Motor neuron (in vitro differentiated cells): ENCODE data around the gene STK35. TPM values are rescaled to one million over a fixed set of nuclear protein-coding genes. Genes with fewer than 3 reads are reported as not detected.

Experiments used
- ATAC-seq, 8 experiments: fragments of 200-7000 bp; cut with Tn5 transposase; replicated peaks in 6 of 8; 2 replicates each; pipeline ENCODE4 v1.8.0; 2021; ENCODE audit warnings: mild to moderate bottlenecking in 8 of 8, moderate library complexity in 8 of 8
- H3K27ac ChIP-seq, 2 donors: fragments of 250-450 bp; sonication (Bioruptor Pico); 2 replicates each; pipeline ENCODE4 v1.9.0; 2021; ENCODE audit warnings: antibody characterized with exemption in 2 of 2, mild to moderate bottlenecking in 2 of 2, moderate library complexity in 1 of 2
- H3K4me1 ChIP-seq, 2 donors: fragments of 250-450 bp; sonication (Bioruptor Pico); replicated peaks in 1 of 2; 2 replicates each; pipeline ENCODE4 v1.6.1; 2021; ENCODE audit warnings: antibody characterized with exemption in 2 of 2, mild to moderate bottlenecking in 2 of 2, moderate library complexity in 1 of 2
- H3K4me3 ChIP-seq, 5 donors: fragments of 250-450 bp; sonication (Bioruptor Pico); 2 replicates each; pipeline ENCODE4 v1.9.0; 2021; ENCODE audit warnings: antibody characterized with exemption in 5 of 5, mild to moderate bottlenecking in 5 of 5, moderate library complexity in 4 of 5
- WGBS, 10 experiments: fragments of 450-650 bp; shearing (Covaris generic); methylation state at CpG; one replicate each; pipeline ENCODE4 v1.0.0; 2022; 5-methylcytosine and 5-hydroxymethylcytosine counted together
- in situ Hi-C, 9 experiments: fragments of 400-800 bp; cut with MboI; loops; one replicate each; pipeline ENCODE4 v1.15.0; 2021; ENCODE audit warnings: low sequenced_read_pairs in 9 of 9, low pct_unique_long_range_greater_than_20kb in 2 of 9; ENCODE audit not compliant: unreplicated experiment in 9 of 9
- total RNA-seq, 8 experiments: library from RNA; unstranded; fragments of 300-600 nt; gene quantifications; 2 replicates each; pipeline versions ENCODE4 v1.2.3 to v1.2.4, GENCODE V29; 2022

The STK35 gene
- total RNA-seq, 8 experiments from 2014 or later: 7.1 to 14.4 (median 11.1) TPM

DNA sequence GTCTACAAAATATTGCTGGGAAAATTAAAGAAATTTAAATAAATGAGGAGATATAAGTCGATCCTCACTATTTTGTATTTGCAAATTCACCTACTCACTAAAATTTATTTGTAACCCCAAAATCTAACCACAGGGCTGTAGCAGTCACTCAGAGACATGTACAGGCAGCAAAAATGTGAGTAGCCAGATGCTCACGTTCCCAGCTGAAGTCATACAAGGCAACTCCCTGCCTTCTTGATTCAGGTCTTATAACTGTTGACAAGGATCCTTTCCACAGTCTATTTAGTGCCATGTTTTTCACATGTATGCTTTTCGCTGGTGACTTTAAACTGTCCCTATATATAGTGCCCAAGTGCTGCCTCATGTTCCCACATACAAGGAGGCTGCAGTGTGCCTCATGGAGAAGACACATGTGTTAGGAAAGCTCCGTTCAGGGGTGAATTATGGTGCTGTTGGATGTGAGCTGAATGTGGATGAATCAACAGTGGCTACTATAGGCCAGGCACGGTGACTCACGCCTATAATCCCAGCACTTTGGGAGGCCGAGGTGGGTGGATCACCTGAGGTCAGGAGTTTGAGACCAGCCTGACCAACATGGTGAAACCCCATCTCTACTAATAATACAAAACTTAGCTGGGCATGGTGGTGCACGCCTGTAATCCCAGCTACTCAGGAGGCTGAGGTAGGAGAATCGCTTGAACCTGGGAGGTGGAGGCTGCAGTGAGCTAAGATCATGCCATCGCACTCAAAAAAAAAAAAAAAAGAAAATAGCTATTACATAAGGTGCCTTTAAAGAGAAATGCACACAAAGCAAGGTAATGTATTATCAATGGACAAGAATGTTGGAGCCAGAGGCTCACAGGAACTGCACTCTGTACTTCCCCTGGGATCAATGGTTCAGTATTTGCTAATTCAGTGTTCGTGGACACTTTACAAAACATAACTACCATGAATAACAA is 55.3 kb downstream of the STK35 start:
- Histone ChIP-seq H3K4me3 (no peak overlapping the region), H3K4me1 (no peaks in the 10 kb centered on the region), H3K27ac (no peak overlapping the region)
- peak in 4 of 8 experiments; percentile 12 to 80 (median 28) for ATAC-seq
- WGBS, 10 experiments: 48 to 93% (median 80%) methylated on average over 1 to 5 of the region's 11 CpGs
- in situ Hi-C loops: loop anchor here in 5 of 9 experiments (25.0 kb wide), 3 partner anchors 170 to 395 kb away; partner anchors contain the start of gene PDYN (in 3 of the 5)

- WGBS, 10 experiments: 64 to 83% (median 77%) methylated on average over 1 to 6 of the region's 12 CpGs; no CpG with 5 or more reads in 6 of the 10 experiments
- no peak overlapping the region for H3K4me3 ChIP-seq
- no peaks in the 10 kb centered on the region for H3K4me1 ChIP-seq
- ATAC-seq: no peak
- in situ Hi-C loops: loop anchor here in 5 of 9 experiments (25.0 kb wide), 3 partner anchors 175 to 400 kb away; partner anchors contain the start of gene PDYN (in 3 of the 5)
- no peak overlapping the region for H3K27ac ChIP-seq
Observed at GRCh38 chr20:2162125-2162822, 60.6 kb downstream of the STK35 start.

DNA sequence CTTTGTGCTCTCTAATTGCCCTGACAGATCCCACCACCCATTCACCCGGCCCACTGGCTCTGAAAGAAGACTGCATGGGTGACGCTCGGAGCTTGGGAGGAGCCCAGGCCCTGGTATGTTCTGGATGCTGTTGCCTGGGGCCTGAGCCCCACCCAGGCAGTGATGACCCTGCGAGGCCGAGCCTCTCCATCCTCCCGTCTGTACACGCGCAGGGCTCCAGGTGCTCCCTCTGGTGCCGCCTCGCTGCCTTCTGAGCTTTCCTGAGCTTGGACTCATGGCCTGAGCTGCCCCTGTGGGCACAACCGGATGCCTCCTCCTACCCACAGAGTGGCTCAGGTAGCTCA is 61.2 kb downstream of the STK35 start:
- Histone ChIP-seq H3K4me1 (no peaks in the 10 kb centered on the region), H3K27ac (no peak overlapping the region), H3K4me3 (no peak overlapping the region)
- 69 to 86% (median 84%) methylated on average over 1 to 5 of the region's 11 CpGs; no CpG with 5 or more reads in 7 of the 10 experiments for WGBS, 10 experiments
- in situ Hi-C loops: loop anchor here in 5 of 9 experiments (25.0 kb wide), 3 partner anchors 175 to 400 kb away; partner anchors contain the start of gene PDYN (in 3 of the 5)
- ATAC-seq: peak in 1 of 8 experiments; percentile 25

- WGBS, 10 experiments: 69 to 100% (median 100%) methylated on average over 1 to 6 of the region's 8 CpGs; no CpG with 5 or more reads in 7 of the 10 experiments
- in situ Hi-C loops: loop anchor here in 5 of 9 experiments (25.0 kb wide), 3 partner anchors 176 to 401 kb away; partner anchors contain the start of gene PDYN (in 3 of the 5)
Observed at GRCh38 chr20:2163312-2163711, 61.7 kb downstream of the STK35 start.

DNA sequence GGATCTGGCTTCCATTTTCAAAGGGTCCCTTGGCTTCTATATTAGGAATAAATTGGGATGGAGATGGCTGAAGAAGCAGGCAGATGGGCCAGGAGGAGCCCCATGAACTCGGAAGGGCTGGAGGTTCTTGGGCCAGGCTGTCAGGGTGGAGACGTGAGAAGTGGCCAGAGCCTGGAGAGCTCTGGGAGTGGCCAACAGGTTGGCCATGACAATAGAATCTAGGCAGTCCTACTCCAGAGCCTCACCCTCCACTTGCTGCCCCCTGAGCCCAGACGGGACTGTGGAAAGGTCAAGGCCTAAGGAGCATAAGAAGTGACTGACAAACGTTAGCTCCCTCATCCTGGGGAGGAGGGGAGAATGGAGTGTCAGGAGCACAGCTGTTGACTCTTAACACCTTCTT is 62.1 kb downstream of the STK35 start:
- in situ Hi-C loops: loop anchor here in 5 of 9 experiments (25.0 kb wide), 3 partner anchors 176 to 401 kb away; partner anchors contain the start of gene PDYN (in 3 of the 5)
- H3K4me1 ChIP-seq: no peaks in the 10 kb centered on the region
- no peak overlapping the region for H3K27ac ChIP-seq
- ATAC-seq: no peak
- H3K4me3 ChIP-seq: no peak overlapping the region
- WGBS, 10 experiments: 29 to 67% (median 54%) methylated on average over 1 to 2 of the region's 4 CpGs; no CpG with 5 or more reads in 7 of the 10 experiments

More at GRCh38 chr20:2163312-2163711, 61.7 kb downstream of the STK35 start:
- Histone ChIP-seq H3K27ac (no peak overlapping the region), H3K4me3 (no peak overlapping the region), H3K4me1 (no peaks in the 10 kb centered on the region)
- no peak for ATAC-seq

DNA sequence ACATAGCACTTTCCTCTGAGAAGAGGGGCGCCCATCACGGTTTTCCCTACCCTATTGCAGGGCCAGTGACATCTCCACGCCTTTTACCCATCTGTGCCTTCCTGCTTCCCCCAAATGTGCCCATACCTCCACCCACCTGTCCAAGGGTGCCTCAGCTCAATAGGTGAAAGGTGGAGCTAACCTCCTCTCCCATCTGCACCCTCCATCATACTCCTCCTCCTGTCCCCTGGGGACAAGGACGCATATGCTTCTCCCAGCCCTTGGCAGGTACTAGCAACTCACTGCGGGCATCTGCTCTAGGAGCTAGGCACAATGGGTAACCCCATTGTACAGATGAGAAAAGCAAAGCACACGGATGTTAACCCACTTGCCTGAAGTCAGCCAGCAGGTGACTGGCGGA is 62.8 kb downstream of the STK35 start:
- H3K4me1 ChIP-seq: no peaks in the 10 kb centered on the region
- in situ Hi-C loops: loop anchor here in 5 of 9 experiments (25.0 kb wide), 3 partner anchors 177 to 402 kb away; partner anchors contain the start of gene PDYN (in 3 of the 5)
- 28 to 100% (median 90%) methylated on average over 1 to 3 of the region's 7 CpGs; no CpG with 5 or more reads in 5 of the 10 experiments for WGBS, 10 experiments
- no peak for ATAC-seq
- no peak overlapping the region for H3K4me3 ChIP-seq
- H3K27ac ChIP-seq: no peak overlapping the region

DNA sequence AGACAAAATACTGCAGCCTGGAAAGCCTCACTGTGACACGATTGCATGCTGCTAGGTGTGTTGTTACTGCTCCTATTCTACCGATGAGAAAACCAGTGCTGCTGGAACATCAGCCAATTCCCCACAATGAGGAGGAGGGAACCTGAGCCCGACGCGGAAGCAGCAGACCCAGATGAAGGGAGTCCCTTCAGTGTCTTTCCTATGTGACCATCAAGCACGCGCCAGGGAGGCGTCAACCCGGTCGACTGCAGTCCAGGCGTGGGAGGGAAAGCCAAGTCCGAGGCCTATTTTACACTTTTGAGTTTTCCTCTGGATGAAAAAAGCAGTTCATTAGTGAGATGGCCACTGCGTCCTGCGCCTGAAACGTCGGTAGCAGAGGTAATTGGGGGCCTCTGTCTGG is 63.3 kb downstream of the STK35 start:
- no peak for ATAC-seq
- no peak overlapping the region for H3K4me3 ChIP-seq
- in situ Hi-C loops: loop anchor here in 5 of 9 experiments (25.0 kb wide), 3 partner anchors 178 to 403 kb away; partner anchors contain the start of gene PDYN (in 3 of the 5)
- no peaks in the 10 kb centered on the region for H3K4me1 ChIP-seq
- WGBS, 10 experiments: 65 to 83% (median 76%) methylated on average over 4 to 11 of the region's 16 CpGs; no CpG with 5 or more reads in 4 of the 10 experiments
- H3K27ac ChIP-seq: no peak overlapping the region

DNA sequence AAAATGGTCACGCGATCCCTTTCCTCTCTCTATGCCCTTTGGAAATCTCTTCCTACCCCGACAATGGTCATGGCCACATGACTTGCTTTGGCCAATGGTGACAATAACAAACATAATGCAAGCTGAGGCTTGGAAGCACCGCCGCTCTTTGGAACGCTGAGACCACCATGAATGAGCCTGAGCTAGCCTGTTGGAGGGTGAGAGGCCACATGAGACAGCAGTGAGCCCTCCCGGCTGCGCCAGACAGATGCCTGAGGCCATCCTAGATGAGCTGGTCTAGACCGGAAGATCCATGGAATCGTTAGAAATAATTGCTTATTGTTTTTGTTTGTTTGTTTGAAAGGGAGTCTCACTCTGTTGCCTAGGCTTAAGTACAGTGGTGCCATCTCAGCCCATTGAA is 64.2 kb downstream of the STK35 start:
- no peak for ATAC-seq
- 83 to 100% (median 91%) methylated on average over 1 to 6 of the region's 10 CpGs; no CpG with 5 or more reads in 4 of the 10 experiments for WGBS, 10 experiments
- in situ Hi-C loops: loop anchor here in 5 of 9 experiments (25.0 kb wide), 3 partner anchors 179 to 404 kb away; partner anchors contain the start of gene PDYN (in 3 of the 5)

DNA sequence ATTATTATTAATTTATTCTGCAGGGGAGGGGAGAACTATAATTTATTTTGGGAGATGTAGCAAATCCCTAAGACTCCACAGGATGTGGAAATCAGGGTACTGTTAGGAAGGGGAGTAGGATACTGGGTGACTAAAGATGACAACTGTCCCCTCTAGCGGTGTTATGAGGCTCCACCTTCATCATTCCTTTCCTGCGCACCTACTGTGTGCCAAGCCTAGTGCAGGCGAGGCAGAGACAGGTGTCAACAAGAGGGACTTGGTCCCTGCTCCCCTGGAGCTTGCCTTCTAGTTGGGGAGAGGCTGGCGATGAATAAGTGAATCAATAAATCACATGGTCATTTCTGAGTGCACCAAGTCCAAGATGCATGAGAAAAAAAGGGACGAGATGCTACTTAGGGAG is 65.5 kb downstream of the STK35 start:
- in situ Hi-C loops: loop anchor here in 5 of 9 experiments (25.0 kb wide), 3 partner anchors 180 to 405 kb away; partner anchors contain the start of gene PDYN (in 3 of the 5)
- Histone ChIP-seq H3K4me3 (no peak overlapping the region), H3K4me1 (no peaks in the 10 kb centered on the region), H3K27ac (no peak overlapping the region)
- WGBS, 10 experiments: 40 to 100% (median 81%) methylated on average over 1 to 4 of the region's 5 CpGs; no CpG with 5 or more reads in 4 of the 10 experiments
- no peak for ATAC-seq

More for the DNA sequence above, 64.2 kb downstream of the STK35 start:
- no peaks in the 10 kb centered on the region for H3K4me1 ChIP-seq
- no peak overlapping the region for H3K4me3 ChIP-seq
- no peak overlapping the region for H3K27ac ChIP-seq

DNA sequence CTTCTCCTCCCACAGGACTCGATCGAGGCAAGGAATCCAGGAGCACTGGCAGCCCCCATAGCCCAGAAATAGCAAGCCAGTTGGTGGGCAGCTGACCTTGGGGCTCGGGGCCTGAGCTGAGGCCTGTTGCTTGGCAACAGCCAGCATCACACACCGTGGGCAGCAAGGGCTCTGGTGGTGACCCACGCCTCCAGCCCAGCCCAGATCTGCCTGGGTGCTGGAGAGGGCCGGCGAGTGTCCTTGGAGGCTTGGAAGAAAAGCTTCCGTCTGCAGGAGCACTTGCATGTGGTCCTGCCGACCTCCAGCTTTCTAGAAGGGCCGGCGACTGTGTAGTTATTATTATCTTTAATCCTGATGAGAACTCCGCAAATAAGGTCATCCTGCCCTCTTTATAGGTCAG is 67.3 kb downstream of the STK35 start:
- no peak for ATAC-seq
- in situ Hi-C loops: loop anchor here in 5 of 9 experiments (25.0 kb wide), 3 partner anchors 182 to 407 kb away; partner anchors contain the start of gene PDYN (in 3 of the 5)
- WGBS, 10 experiments: 57 to 100% (median 80%) methylated on average over 1 to 10 of the region's 12 CpGs; no CpG with 5 or more reads in 5 of the 10 experiments
- H3K4me1 ChIP-seq: no peaks in the 10 kb centered on the region
- no peak overlapping the region for H3K4me3 ChIP-seq
- H3K27ac ChIP-seq: no peak overlapping the region

DNA sequence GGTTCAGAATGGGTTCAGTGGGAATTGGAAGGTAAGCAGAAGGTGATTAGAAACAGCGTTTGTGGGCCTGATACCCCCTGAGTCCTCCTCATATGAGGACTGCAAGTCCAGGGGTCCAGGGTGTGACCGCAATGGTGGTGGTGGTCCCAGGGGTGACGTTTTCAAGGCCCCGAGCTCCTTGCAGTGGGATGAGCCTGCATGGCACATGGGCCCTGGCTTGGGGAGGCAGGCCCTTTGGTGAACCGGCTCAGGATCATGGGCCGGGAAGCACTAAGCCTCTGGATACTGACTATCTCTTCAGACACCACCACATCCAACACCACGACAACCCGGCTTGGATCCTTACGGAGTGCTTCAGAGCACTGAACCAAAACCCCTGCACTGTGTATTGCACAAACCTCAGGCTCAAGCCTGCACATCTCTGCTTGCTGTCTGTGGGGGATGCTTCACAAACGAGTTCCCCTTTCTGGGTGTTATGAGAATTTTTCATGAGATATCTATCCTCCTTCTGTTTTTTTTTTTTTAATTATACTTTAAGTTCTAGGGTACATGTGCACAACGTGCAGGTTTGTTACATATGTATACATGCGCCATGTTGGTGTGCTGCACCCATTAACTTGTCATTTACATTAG is 67.9 kb downstream of the STK35 start:
- ATAC-seq: no peak
- 46 to 83% (median 62%) methylated on average over 1 to 5 of the region's 12 CpGs; no CpG with 5 or more reads in 4 of the 10 experiments for WGBS, 10 experiments
- in situ Hi-C loops: loop anchor here in 5 of 9 experiments (25.0 kb wide), 3 partner anchors 182 to 407 kb away; partner anchors contain the start of gene PDYN (in 3 of the 5)

More for the DNA sequence above, 67.9 kb downstream of the STK35 start:
- H3K4me1 ChIP-seq: no peaks in the 10 kb centered on the region
- H3K27ac ChIP-seq: no peak overlapping the region
- no peak overlapping the region for H3K4me3 ChIP-seq
